Measurements from ENCODE around the gene SYNE1.

The SYNE1 gene

GRCh38 chr6:152246554-152247337, 390.4 kb downstream of the SYNE1 start:
- TF ChIP-seq GATA2 (IDR thresholded peaks at IDR 0.05; ENCODE audit: low read depth, low read length) (no peak), GATA3 (IDR thresholded peaks at IDR 0.05; ENCODE audit: low read depth, low read length) (no peak)

- TF ChIP-seq GATA2 (IDR thresholded peaks at IDR 0.05; ENCODE audit: low read depth, low read length) (no peak), GATA3 (IDR thresholded peaks at IDR 0.05; ENCODE audit: low read depth, low read length) (no peak)
Observed at GRCh38 chr6:152244998-152245630, 392.0 kb downstream of the SYNE1 start.

GRCh38 chr6:152241013-152241766, 396.0 kb downstream of the SYNE1 start:
- TF ChIP-seq GATA3 (IDR thresholded peaks at IDR 0.05; ENCODE audit: low read depth, low read length): no peak
- no peak for TF ChIP-seq GATA2 (IDR thresholded peaks at IDR 0.05; ENCODE audit: low read depth, low read length)

GRCh38 chr6:152240436-152240835, 396.7 kb downstream of the SYNE1 start:
- TF ChIP-seq GATA2 (IDR thresholded peaks at IDR 0.05; ENCODE audit: low read depth, low read length): no peak
- TF ChIP-seq GATA3 (IDR thresholded peaks at IDR 0.05; ENCODE audit: low read depth, low read length): no peak

- TF ChIP-seq GATA3 (IDR thresholded peaks at IDR 0.05; ENCODE audit: low read depth, low read length) (no peak), GATA2 (IDR thresholded peaks at IDR 0.05; ENCODE audit: low read depth, low read length) (no peak)
Observed at GRCh38 chr6:152236370-152237097, 400.6 kb downstream of the SYNE1 start.

- no peak for TF ChIP-seq GATA3 (IDR thresholded peaks at IDR 0.05; ENCODE audit: low read depth, low read length)
- no peak for TF ChIP-seq GATA2 (IDR thresholded peaks at IDR 0.05; ENCODE audit: low read depth, low read length)
Observed at GRCh38 chr6:152233547-152234320, 403.4 kb downstream of the SYNE1 start.

GRCh38 chr6:152232501-152233151, 404.5 kb downstream of the SYNE1 start:
- TF ChIP-seq GATA2 (IDR thresholded peaks at IDR 0.05; ENCODE audit: low read depth, low read length) (peak; percentile 34; the same call in 1 of the 2 replicates), GATA3 (IDR thresholded peaks at IDR 0.05; ENCODE audit: low read depth, low read length) (no peak)

- TF ChIP-seq GATA3 (IDR thresholded peaks at IDR 0.05; ENCODE audit: low read depth, low read length) (no peak), GATA2 (IDR thresholded peaks at IDR 0.05; ENCODE audit: low read depth, low read length) (no peak)
Observed at GRCh38 chr6:152229330-152229729, 407.8 kb downstream of the SYNE1 start.

GRCh38 chr6:152226119-152226518, 411.0 kb downstream of the SYNE1 start:
- TF ChIP-seq GATA3 (IDR thresholded peaks at IDR 0.05; ENCODE audit: low read depth, low read length): no peak
- TF ChIP-seq GATA2 (IDR thresholded peaks at IDR 0.05; ENCODE audit: low read depth, low read length): no peak

GRCh38 chr6:152225241-152225934, 411.8 kb downstream of the SYNE1 start:
- TF ChIP-seq GATA3 (IDR thresholded peaks at IDR 0.05; ENCODE audit: low read depth, low read length): no peak
- TF ChIP-seq GATA2 (IDR thresholded peaks at IDR 0.05; ENCODE audit: low read depth, low read length): no peak

- no peak for TF ChIP-seq GATA2 (IDR thresholded peaks at IDR 0.05; ENCODE audit: low read depth, low read length)
Observed at GRCh38 chr6:152223636-152224035, 413.5 kb downstream of the SYNE1 start.

Data from SH-SY5Y (cell line).